HG02981 (cell line): ENCODE data around the gene IRX6.

Experiments used
- ATAC-seq: cut with Tn5 transposase; IDR thresholded peaks from one replicate; pipeline ENCODE4 v1.9.1; 2021; ENCODE audit warnings: mild to moderate bottlenecking, moderate library complexity; ENCODE audit not compliant: unreplicated experiment

The IRX6 gene

GRCh38 chr16:55364811-55365210, 40.8 kb downstream of the IRX6 start:
- ATAC-seq, result no peak

- no peak for ATAC-seq
Measured at GRCh38 chr16:55367301-55367811, 43.4 kb downstream of the IRX6 start.

GRCh38 chr16:55367866-55368603, 44.0 kb downstream of the IRX6 start:
- no peak for ATAC-seq

GRCh38 chr16:55369151-55369550, 45.1 kb downstream of the IRX6 start:
- no peak for ATAC-seq

GRCh38 chr16:55370762-55371482, 46.9 kb downstream of the IRX6 start:
- no peak for ATAC-seq

GRCh38 chr16:55372792-55373488, 48.9 kb downstream of the IRX6 start:
- no peak for ATAC-seq

- no peak for ATAC-seq
Measured at GRCh38 chr16:55373489-55373832, 49.5 kb downstream of the IRX6 start.

- ATAC-seq, result no peak
Measured at GRCh38 chr16:55376045-55376444, 52.0 kb downstream of the IRX6 start.

GRCh38 chr16:55376567-55377167, 52.7 kb downstream of the IRX6 start:
- no peak for ATAC-seq

GRCh38 chr16:55377840-55378239, 53.8 kb downstream of the IRX6 start:
- no peak for ATAC-seq

- ATAC-seq, result no peak
Measured at GRCh38 chr16:55378616-55379015, 54.6 kb downstream of the IRX6 start.

- ATAC-seq, result no peak
Measured at GRCh38 chr16:55379371-55379770, 55.4 kb downstream of the IRX6 start.

- ATAC-seq, result no peak
Measured at GRCh38 chr16:55379876-55380390, 55.9 kb downstream of the IRX6 start.
